Ectodermal cell (in vitro differentiated cells): Measurements from ENCODE around the gene TMEM229A.

Experiments used
- H3K27ac ChIP-seq: 2 replicates; pipeline ENCODE4 v1.7.0; 2013; ENCODE audit warnings: mild to moderate bottlenecking, low read depth, low read length; ENCODE audit not compliant: insufficient read depth, poor library complexity, severe bottlenecking
- H3K27me3 ChIP-seq: 2 replicates; pipeline ENCODE4 v1.7.0; 2013; ENCODE audit warnings: mild to moderate bottlenecking, low read length; ENCODE audit not compliant: insufficient read depth, control insufficient read depth, poor library complexity, severe bottlenecking
- H3K36me3 ChIP-seq: one replicate; pipeline ENCODE4 v1.7.0; 2013; ENCODE audit warnings: low read length; ENCODE audit not compliant: control insufficient read depth, insufficient read depth
- H3K4me1 ChIP-seq: one replicate; pipeline ENCODE4 v1.7.0; 2013; ENCODE audit warnings: low read length; ENCODE audit not compliant: control insufficient read depth, insufficient read depth
- H3K4me3 ChIP-seq: 2 replicates; pipeline ENCODE4 v1.7.0; 2013; ENCODE audit warnings: low read depth, low read length, control low read depth; ENCODE audit not compliant: insufficient read depth
- H3K9me3 ChIP-seq: 2 replicates; pipeline ENCODE4 v1.7.0; 2013; ENCODE audit warnings: mild to moderate bottlenecking, low read length, moderate library complexity; ENCODE audit not compliant: control insufficient read depth
- WGBS, 2 experiments: methylation state at CpG; one replicate each; pipeline ENCODE4 v1.1.7; 2013; ENCODE audit warnings: missing lambda C conversion rate in 2 of 2; 5-methylcytosine and 5-hydroxymethylcytosine counted together

Gene TMEM229A

DNA sequence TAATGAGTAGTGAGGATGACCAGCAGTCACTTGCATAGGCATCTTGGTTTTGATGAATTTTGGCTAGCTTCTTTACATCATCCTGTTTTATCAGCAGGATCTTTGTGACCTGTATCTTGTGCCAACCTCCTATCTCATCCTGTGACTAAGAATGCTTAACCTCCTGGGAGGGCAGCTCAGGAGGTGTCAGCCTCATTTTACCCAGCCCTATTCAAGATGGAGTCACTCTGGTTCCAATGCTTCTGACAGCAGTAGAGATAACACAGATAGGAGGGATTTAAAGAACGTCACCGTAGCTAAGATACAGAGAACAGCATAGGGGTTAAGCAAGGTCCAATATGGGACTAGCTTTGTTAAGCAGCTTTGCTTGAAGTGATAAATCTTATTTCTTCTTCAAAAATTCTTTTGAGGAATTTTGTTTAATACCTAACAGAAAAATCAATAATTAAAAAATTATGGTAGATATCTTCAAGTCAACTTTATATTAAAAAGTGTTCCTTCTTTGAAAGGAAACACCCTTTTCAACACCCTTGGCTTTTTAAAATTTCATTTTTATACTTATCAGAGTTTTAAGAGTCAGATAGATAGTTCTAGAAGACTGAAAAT, 39.9 kb downstream of the TMEM229A start:
- no peaks in the 10 kb centered on the region for H3K36me3 ChIP-seq
- H3K27ac ChIP-seq, result no peak overlapping the region
- peaks cover 7% of the 10 kb centered on the region for H3K4me1 ChIP-seq
- H3K9me3 ChIP-seq, result no peaks in the 10 kb centered on the region
- no peak overlapping the region for H3K4me3 ChIP-seq
- 91 to 94% methylated on average over 2 of the region's 2 CpGs for WGBS, 2 experiments
- H3K27me3 ChIP-seq, result no peaks in the 10 kb centered on the region

DNA sequence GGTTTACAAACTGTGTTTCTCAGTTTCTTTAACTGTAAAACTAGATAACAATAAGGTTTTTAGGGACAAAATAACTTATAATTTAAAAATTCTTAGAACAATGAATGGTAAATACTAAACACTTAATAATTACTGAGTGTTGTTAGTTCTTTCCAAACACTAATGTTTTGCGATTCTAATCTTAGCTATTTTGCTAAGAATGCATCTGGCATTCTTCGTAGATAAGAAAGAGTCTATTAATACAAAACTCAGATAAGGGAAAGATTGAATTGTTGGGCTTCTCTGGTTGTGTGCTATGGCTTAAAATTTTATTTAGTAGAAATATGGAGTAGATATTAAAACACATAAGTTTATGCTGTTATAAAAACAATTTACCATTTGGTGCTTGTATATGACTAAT, 45.4 kb downstream of the TMEM229A start:
- H3K4me3 ChIP-seq, result no peak overlapping the region
- no peaks in the 10 kb centered on the region for H3K36me3 ChIP-seq
- no peaks in the 10 kb centered on the region for H3K27me3 ChIP-seq
- H3K27ac ChIP-seq, result no peak overlapping the region
- H3K4me1 ChIP-seq, result no peaks in the 10 kb centered on the region
- 93 to 100% methylated on average over 2 of the region's 2 CpGs for WGBS, 2 experiments
- no peaks in the 10 kb centered on the region for H3K9me3 ChIP-seq
